ENCODE results near the gene MAD1L1. TPM values are rescaled to one million over a fixed set of nuclear protein-coding genes. Genes with fewer than 3 reads are reported as not detected.

MAD1L1 gene
- total RNA-seq, 1 donor from 2014 or later: 57.6 TPM

- peaks cover 2% of the 10 kb centered on the region for H3K27me3 Mint-ChIP-seq (ENCODE audit: unreplicated experiment)
- H3K9me3 Mint-ChIP-seq (ENCODE audit: unreplicated experiment): peaks cover 12% of the 10 kb centered on the region
- H3K4me3 Mint-ChIP-seq (ENCODE audit: unreplicated experiment): no peak overlapping the region
- no peak for TF ChIP-seq CTCF (IDR thresholded peaks at IDR 0.05; ENCODE audit: partially characterized antibody, unreplicated experiment)
- peaks cover 16% of the 10 kb centered on the region for H3K4me1 Mint-ChIP-seq (ENCODE audit: low read depth, unreplicated experiment)
- DNase-seq: no peak
- H3K27ac Mint-ChIP-seq (ENCODE audit: unreplicated experiment): no peak overlapping the region
- H3K36me3 Mint-ChIP-seq (ENCODE audit: unreplicated experiment): peaks cover 16% of the 10 kb centered on the region
Observed at GRCh38 chr7:2043316-2044039, 189.3 kb downstream of the MAD1L1 start.

- H3K4me3 Mint-ChIP-seq (ENCODE audit: unreplicated experiment): no peak overlapping the region
- peaks cover 16% of the 10 kb centered on the region for H3K36me3 Mint-ChIP-seq (ENCODE audit: unreplicated experiment)
- peaks cover 2% of the 10 kb centered on the region for H3K27me3 Mint-ChIP-seq (ENCODE audit: unreplicated experiment)
- H3K27ac Mint-ChIP-seq (ENCODE audit: unreplicated experiment): no peak overlapping the region
- peaks cover 13% of the 10 kb centered on the region for H3K4me1 Mint-ChIP-seq (ENCODE audit: low read depth, unreplicated experiment)
- H3K9me3 Mint-ChIP-seq (ENCODE audit: unreplicated experiment): peaks cover 12% of the 10 kb centered on the region
- no peak for DNase-seq
- no peak for TF ChIP-seq CTCF (IDR thresholded peaks at IDR 0.05; ENCODE audit: partially characterized antibody, unreplicated experiment)
Observed at GRCh38 chr7:2042650-2043049, 190.1 kb downstream of the MAD1L1 start.

DNA sequence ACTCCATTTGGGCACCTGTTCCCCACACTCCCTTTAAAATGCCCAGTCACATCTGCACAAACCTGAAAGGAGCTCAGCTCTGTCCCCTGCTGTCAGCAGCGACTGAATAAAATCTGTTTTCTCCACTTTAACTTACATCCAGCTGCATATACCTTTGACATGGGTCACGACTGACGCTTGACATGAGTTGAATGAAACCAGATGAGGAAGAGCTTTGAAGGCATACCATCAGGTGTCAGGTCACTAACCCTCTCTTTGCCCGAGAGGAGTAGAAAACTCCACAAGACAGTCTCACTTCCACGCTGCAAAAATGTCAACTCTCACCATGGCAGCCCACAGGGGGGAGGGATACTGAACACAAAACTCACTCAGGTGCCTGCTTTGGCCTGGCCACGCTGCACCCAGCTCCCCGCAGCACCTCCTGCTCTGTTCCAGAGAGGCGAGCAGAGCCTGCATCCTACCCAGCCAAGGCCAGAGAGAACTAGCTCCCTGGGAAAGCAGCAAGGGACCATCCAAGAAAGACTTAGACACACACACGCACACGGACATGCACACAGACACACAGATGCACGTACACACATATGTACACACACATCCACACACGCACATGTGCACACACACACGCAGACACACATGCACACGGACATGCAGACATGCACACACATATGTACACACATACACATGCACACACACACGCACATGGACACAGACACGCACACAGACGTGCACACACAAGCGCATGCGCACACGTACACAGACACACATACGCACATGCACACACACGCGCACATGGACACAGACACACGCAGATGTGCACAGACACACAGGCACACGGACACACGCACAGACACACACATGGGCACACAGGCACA lies 191.0 kb downstream of the MAD1L1 start:
- Mint-ChIP-seq H3K4me3 (ENCODE audit: unreplicated experiment) (no peak overlapping the region), H3K27me3 (ENCODE audit: unreplicated experiment) (peaks cover 4% of the 10 kb centered on the region), H3K27ac (ENCODE audit: unreplicated experiment) (no peak overlapping the region), H3K36me3 (ENCODE audit: unreplicated experiment) (peaks cover 16% of the 10 kb centered on the region), H3K4me1 (ENCODE audit: low read depth, unreplicated experiment) (peaks cover 10% of the 10 kb centered on the region), H3K9me3 (ENCODE audit: unreplicated experiment) (peaks cover 10% of the 10 kb centered on the region)
- no peak for DNase-seq
- no peak for TF ChIP-seq CTCF (IDR thresholded peaks at IDR 0.05; ENCODE audit: partially characterized antibody, unreplicated experiment)

GRCh38 chr7:2040893-2041270 lies 191.9 kb downstream of the MAD1L1 start:
- H3K4me1 Mint-ChIP-seq (ENCODE audit: low read depth, unreplicated experiment): peaks cover 10% of the 10 kb centered on the region
- H3K4me3 Mint-ChIP-seq (ENCODE audit: unreplicated experiment): no peak overlapping the region
- H3K27ac Mint-ChIP-seq (ENCODE audit: unreplicated experiment): no peak overlapping the region
- no peak for DNase-seq
- TF ChIP-seq CTCF (IDR thresholded peaks at IDR 0.05; ENCODE audit: partially characterized antibody, unreplicated experiment): no peak
- peaks cover 5% of the 10 kb centered on the region for H3K27me3 Mint-ChIP-seq (ENCODE audit: unreplicated experiment)
- H3K36me3 Mint-ChIP-seq (ENCODE audit: unreplicated experiment): peaks cover 16% of the 10 kb centered on the region
- H3K9me3 Mint-ChIP-seq (ENCODE audit: unreplicated experiment): peaks cover 10% of the 10 kb centered on the region
